RWPE2 (cell line): Measurements from ENCODE around the gene FBXO3.

Experiments
- ATAC-seq: fragments of 200-7000 bp; cut with Tn5 transposase; 3 replicates; pipeline ENCODE4 v1.9.1; 2021; ENCODE audit warnings: low read depth
- DNase-seq: peaks from one replicate; pipeline ENCODE4 v3.0.0-alpha.2; 2020; ENCODE audit warnings: low spot score
- H3K27ac ChIP-seq: fragments of 450-650 bp; 2 replicates; pipeline ENCODE4 v1.5.1; 2017; ENCODE audit warnings: mild to moderate bottlenecking; ENCODE audit not compliant: poor library complexity, severe bottlenecking
- H3K27me3 ChIP-seq: fragments of 250-450 bp; sonication (Bioruptor Pico); 2 replicates; pipeline ENCODE4 v1.5.1; 2021; ENCODE audit warnings: mild to moderate bottlenecking, moderate library complexity; ENCODE audit not compliant: insufficient read depth, poor library complexity, severe bottlenecking
- H3K36me3 ChIP-seq: fragments of 250-450 bp; sonication (Bioruptor Pico); 2 replicates; pipeline ENCODE4 v1.5.1; 2020; ENCODE audit warnings: low read depth, mild to moderate bottlenecking, moderate library complexity
- H3K4me1 ChIP-seq: fragments of 250-450 bp; sonication (Bioruptor Pico); 2 replicates; pipeline ENCODE4 v1.5.1; 2021; ENCODE audit warnings: mild to moderate bottlenecking, moderate library complexity; ENCODE audit not compliant: insufficient read depth, poor library complexity, severe bottlenecking
- H3K4me3 ChIP-seq: fragments of 250-450 bp; sonication (Bioruptor Pico); 2 replicates; pipeline ENCODE4 v1.5.1; 2021; ENCODE audit warnings: mild to moderate bottlenecking, moderate library complexity; ENCODE audit not compliant: severe bottlenecking
- H3K9me3 ChIP-seq: fragments of 250-450 bp; sonication (Bioruptor Pico); 2 replicates; pipeline ENCODE4 v1.5.1; 2021; ENCODE audit warnings: mild to moderate bottlenecking, moderate library complexity; ENCODE audit not compliant: severe bottlenecking
- TF ChIP-seq, protein P1 (sequence below): fragments of 450-650 bp; IDR thresholded peaks from one replicate; pipeline ENCODE4 v1.5.1; 2017; ENCODE audit warnings: mild to moderate bottlenecking, moderate library complexity; ENCODE audit not compliant: poor library complexity, severe bottlenecking

Gene FBXO3

DNA sequence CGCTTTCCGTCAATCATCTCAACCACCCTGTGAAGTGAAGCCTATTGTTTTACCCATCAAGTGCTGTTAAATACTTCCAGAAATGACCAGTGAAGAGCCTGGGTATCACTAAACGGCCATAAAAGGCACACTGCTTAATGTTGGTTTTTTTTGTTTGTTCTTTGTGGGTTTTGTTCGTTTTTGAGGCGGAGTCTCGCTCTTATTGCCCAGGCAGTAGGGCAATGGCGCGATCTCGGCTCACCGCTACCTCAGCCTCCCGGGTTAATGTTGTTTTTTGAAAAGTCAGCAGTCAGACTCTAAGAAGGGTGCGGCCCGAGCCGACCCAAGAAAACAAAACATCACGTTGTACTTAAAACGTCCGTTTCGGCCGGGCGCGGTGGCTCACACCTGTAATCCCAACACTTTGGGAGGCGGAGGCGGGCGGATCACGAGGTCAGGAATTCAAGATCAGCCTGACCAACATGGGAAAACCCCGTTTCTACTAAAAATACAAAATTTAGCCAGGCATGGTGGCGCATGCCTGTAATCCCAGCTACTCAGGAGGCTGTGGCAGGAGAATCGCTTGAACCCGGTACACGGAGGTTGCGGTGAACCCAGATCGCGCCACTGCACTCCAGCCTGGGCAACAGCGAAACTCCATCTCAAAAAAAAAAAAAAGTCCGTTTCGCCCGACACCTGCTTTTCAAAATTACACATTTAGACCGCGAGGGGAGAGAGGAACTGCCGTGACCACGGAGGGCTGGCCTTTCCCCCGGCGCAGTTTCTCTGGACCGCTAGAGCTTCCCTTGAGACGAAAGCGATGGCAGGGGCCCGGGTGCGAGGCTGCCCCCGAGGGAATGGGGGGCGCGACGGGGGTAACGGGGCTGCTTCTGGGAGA lies 38.8 kb downstream of the FBXO3 start:
- Histone ChIP-seq H3K27ac (peak overlapping the region; percentile 80), H3K9me3 (no peaks in the 10 kb centered on the region), H3K4me1 (peaks cover 43% of the 10 kb centered on the region), H3K4me3 (peak overlapping the region; percentile 88), H3K36me3 (peaks cover 50% of the 10 kb centered on the region), H3K27me3 (no peaks in the 10 kb centered on the region)
- TF ChIP-seq, protein P1, sequence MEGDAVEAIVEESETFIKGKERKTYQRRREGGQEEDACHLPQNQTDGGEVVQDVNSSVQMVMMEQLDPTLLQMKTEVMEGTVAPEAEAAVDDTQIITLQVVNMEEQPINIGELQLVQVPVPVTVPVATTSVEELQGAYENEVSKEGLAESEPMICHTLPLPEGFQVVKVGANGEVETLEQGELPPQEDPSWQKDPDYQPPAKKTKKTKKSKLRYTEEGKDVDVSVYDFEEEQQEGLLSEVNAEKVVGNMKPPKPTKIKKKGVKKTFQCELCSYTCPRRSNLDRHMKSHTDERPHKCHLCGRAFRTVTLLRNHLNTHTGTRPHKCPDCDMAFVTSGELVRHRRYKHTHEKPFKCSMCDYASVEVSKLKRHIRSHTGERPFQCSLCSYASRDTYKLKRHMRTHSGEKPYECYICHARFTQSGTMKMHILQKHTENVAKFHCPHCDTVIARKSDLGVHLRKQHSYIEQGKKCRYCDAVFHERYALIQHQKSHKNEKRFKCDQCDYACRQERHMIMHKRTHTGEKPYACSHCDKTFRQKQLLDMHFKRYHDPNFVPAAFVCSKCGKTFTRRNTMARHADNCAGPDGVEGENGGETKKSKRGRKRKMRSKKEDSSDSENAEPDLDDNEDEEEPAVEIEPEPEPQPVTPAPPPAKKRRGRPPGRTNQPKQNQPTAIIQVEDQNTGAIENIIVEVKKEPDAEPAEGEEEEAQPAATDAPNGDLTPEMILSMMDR, result no peak
- ATAC-seq (0 out of 3 replicates have a peak, but pooled peaks have one; percentile 1), DNase-seq (no peak)

DNA sequence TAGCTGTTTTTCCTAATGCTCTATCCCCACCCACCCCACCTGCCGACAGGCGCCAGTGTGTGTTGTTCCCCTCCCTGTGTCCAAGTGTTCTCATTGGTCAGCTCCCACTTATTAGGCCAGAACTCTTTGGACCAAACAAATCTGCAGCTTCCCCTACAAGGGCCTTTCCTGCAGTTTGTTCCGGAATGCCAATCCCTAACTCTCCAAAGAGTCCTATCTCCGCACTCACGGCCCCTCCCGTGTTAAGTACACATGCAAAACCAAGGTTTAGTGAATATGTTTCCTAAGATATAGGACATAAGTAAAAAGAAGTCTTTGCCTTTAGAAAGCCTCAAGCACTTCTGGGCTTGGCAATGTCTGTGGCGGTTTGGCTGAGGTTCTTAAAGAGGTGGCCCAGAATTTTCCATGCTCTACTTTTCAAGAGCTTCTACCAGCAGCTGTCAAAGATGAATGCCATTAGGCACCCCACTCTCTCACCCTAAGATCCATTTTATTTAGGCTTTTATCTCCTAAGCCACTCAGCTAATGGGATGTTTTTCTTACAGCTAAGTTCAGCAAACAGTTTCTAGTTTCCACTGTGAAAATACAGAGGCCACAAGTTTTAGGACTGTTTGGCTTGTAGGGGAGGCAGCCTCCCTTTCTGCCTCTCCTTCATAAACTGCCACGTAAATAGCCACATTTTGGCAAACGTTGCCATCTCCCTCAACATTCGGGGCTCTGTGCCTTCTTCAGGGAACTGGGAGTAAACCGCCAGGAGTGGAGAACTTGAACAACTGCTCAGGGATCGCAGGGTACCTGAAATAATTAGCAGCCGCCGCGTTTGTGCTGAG lies 39.7 kb downstream of the FBXO3 start:
- ATAC-seq, result peak; percentile 33
- Histone ChIP-seq H3K27ac (peak overlapping the region; percentile 80), H3K27me3 (no peaks in the 10 kb centered on the region), H3K4me3 (peak overlapping the region; percentile 88), H3K36me3 (peaks cover 58% of the 10 kb centered on the region), H3K4me1 (peaks cover 52% of the 10 kb centered on the region), H3K9me3 (no peaks in the 10 kb centered on the region)
- TF ChIP-seq, protein P1, result no peak
- no peak for DNase-seq

DNA sequence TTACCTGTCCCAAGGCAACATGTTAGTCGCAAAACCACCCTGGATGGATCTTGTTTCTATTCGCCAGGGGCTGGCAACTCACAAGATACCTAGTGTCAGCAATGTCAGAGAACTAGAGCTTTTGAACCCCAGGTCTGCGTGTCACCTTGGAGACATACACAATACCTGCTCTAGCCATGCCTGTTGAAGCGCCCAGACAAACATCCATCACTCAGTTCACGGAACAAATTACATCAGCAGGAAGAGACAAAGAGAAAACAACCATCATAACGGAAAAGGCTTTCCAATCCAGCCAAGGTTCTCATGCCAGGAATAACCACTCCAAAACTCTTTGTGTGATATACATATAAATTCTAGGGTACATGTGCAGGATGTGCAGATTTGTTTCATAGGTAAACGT lies 40.3 kb downstream of the FBXO3 start:
- DNase-seq (no peak), ATAC-seq (no peak)
- Histone ChIP-seq H3K4me3 (peak overlapping the region; percentile 88), H3K4me1 (peaks cover 56% of the 10 kb centered on the region), H3K27me3 (no peaks in the 10 kb centered on the region), H3K9me3 (no peaks in the 10 kb centered on the region), H3K36me3 (peaks cover 65% of the 10 kb centered on the region), H3K27ac (peak overlapping the region; percentile 80)
- TF ChIP-seq, protein P1, result no peak

DNA sequence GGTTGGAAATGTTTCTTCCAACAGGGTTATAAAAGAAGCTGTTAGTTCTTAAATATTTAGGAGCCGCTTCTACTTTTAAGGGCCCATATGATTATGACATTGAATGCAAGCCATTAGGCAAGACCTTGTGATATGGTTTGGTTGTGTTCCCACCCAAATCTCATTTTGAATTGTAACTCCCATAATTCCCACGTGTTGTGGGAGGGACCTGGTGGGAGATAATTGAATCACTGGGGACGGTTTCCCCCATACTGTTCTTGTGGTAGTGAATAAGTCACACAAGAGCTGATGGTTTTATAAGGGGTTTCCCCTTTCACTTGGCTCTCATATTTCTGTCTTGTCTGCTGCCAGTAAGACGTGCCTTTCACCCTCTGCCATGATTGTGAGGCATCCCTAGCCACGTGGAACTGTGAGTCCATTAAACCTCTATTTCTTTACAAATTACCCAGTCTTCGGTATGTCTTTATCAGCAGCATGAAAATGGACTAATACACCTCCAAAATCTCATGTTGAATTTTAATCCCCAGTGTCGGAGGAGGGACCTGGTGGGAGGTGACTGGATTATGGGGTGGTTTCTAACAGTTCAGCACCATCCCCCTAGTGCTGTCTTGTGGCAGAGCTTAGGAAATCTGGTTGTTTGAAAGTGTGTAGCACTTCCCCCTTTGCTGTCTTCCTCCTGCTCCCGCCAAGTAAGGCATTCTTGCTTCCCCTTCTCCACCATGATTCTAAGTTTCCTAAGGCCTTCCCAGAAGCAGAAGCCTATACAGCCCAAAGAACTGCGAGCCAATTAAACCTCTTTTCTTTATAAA lies 42.4 kb downstream of the FBXO3 start:
- Histone ChIP-seq H3K27ac (peak overlapping the region; percentile 80), H3K4me3 (no peak overlapping the region), H3K27me3 (no peaks in the 10 kb centered on the region), H3K9me3 (no peaks in the 10 kb centered on the region), H3K4me1 (peaks cover 54% of the 10 kb centered on the region), H3K36me3 (peaks cover 71% of the 10 kb centered on the region)
- ATAC-seq (no peak), DNase-seq (no peak)
- TF ChIP-seq, protein P1, result no peak
